ENCODE data around the gene L2HGDH. TPM values are rescaled to one million over a fixed set of nuclear protein-coding genes. Genes with fewer than 3 reads are reported as not detected.

Gene L2HGDH
- total and polyA plus RNA-seq, 9 donors, result 5.0 to 7.4 (median 6.5) TPM

DNA sequence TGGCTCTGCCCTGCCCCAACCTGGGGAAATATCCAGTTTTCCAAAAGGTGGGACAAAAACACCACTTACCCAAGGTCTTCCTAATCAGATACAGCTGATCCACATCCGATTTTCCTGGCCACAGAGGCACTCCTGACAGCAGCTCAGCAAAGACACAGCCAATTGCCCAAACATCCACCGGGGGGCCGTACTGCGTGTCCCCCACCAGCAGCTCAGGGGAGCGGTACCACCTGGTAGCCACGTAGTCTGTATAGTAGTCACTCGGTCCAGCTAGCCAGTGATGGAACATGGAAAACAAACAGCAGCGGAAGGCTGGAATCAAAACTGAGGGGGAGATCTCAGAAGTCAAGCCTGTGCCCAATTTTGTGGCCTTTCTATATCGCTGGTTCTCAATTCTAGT lies 28.9 kb upstream of the L2HGDH start:
- DNase-seq, result no peak
- peaks cover 12% of the 10 kb centered on the region for H3K4me1 ChIP-seq (ENCODE audit: control insufficient read depth, insufficient read depth, low read length)
- H3K27ac ChIP-seq (ENCODE audit: low read length), result no peak overlapping the region
- H3K36me3 ChIP-seq (ENCODE audit: control insufficient read depth, insufficient read depth, low read length), result peaks cover 2% of the 10 kb centered on the region
- no peak overlapping the region for H3K4me3 ChIP-seq (ENCODE audit: low read length)
- H3K9me3 ChIP-seq (replicated peaks; ENCODE audit: control insufficient read depth, low read depth, low read length), result no peaks in the 10 kb centered on the region
- no peaks in the 10 kb centered on the region for H3K27me3 ChIP-seq (ENCODE audit: control insufficient read depth, insufficient read depth, low read length)
- WGBS (ENCODE audit: insufficient coverage), result 70% methylated on average over 5 of the region's 9 CpGs

DNA sequence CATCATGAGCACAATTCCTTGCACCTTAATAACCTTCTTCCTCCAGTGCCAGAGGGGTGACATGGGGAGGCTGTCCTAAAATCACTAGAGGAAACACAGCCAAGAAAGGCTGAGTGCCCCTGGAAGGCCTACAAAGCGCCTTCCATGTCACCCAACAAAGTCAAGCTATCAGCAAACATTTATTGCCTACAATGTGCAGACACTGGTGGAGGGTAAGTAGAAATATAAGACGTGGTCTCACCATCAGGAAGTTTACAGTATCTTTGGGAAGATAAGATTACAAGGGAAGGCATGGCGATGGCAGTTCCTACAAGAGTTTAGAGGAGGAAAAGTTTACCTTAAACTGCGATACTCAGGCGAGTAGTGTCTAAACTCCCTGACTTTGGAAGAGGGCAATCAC lies 28.0 kb upstream of the L2HGDH start:
- Histone ChIP-seq H3K36me3 (ENCODE audit: control insufficient read depth, insufficient read depth, low read length) (peaks cover 2% of the 10 kb centered on the region), H3K27ac (ENCODE audit: low read length) (no peak overlapping the region), H3K4me1 (ENCODE audit: control insufficient read depth, insufficient read depth, low read length) (peaks cover 20% of the 10 kb centered on the region), H3K27me3 (ENCODE audit: control insufficient read depth, insufficient read depth, low read length) (no peaks in the 10 kb centered on the region), H3K4me3 (ENCODE audit: low read length) (no peak overlapping the region), H3K9me3 (replicated peaks; ENCODE audit: control insufficient read depth, low read depth, low read length) (no peaks in the 10 kb centered on the region)
- no CpG with 5 or more reads among the region's 5 CpGs for WGBS (ENCODE audit: insufficient coverage)
- no peak for DNase-seq

- Histone ChIP-seq H3K4me3 (ENCODE audit: low read length) (no peak overlapping the region), H3K27ac (ENCODE audit: low read length) (no peak overlapping the region), H3K4me1 (ENCODE audit: control insufficient read depth, insufficient read depth, low read length) (peaks cover 22% of the 10 kb centered on the region), H3K36me3 (ENCODE audit: control insufficient read depth, insufficient read depth, low read length) (peaks cover 2% of the 10 kb centered on the region), H3K9me3 (replicated peaks; ENCODE audit: control insufficient read depth, low read depth, low read length) (no peaks in the 10 kb centered on the region), H3K27me3 (ENCODE audit: control insufficient read depth, insufficient read depth, low read length) (no peaks in the 10 kb centered on the region)
- no peak for DNase-seq
- no CpG with 5 or more reads among the region's 3 CpGs for WGBS (ENCODE audit: insufficient coverage)
These were observed 27.3 kb upstream of the L2HGDH start for GRCh38 chr14:50339178-50339804.

- Histone ChIP-seq H3K9me3 (replicated peaks; ENCODE audit: control insufficient read depth, low read depth, low read length) (no peaks in the 10 kb centered on the region), H3K4me1 (ENCODE audit: control insufficient read depth, insufficient read depth, low read length) (peaks cover 22% of the 10 kb centered on the region), H3K27ac (ENCODE audit: low read length) (no peak overlapping the region), H3K27me3 (ENCODE audit: control insufficient read depth, insufficient read depth, low read length) (no peaks in the 10 kb centered on the region), H3K36me3 (ENCODE audit: control insufficient read depth, insufficient read depth, low read length) (peaks cover 2% of the 10 kb centered on the region), H3K4me3 (ENCODE audit: low read length) (no peak overlapping the region)
- no peak for DNase-seq
- WGBS (ENCODE audit: insufficient coverage), result 100% methylated on average over 2 of the region's 2 CpGs
These were observed 26.6 kb upstream of the L2HGDH start for GRCh38 chr14:50338587-50338986.

DNA sequence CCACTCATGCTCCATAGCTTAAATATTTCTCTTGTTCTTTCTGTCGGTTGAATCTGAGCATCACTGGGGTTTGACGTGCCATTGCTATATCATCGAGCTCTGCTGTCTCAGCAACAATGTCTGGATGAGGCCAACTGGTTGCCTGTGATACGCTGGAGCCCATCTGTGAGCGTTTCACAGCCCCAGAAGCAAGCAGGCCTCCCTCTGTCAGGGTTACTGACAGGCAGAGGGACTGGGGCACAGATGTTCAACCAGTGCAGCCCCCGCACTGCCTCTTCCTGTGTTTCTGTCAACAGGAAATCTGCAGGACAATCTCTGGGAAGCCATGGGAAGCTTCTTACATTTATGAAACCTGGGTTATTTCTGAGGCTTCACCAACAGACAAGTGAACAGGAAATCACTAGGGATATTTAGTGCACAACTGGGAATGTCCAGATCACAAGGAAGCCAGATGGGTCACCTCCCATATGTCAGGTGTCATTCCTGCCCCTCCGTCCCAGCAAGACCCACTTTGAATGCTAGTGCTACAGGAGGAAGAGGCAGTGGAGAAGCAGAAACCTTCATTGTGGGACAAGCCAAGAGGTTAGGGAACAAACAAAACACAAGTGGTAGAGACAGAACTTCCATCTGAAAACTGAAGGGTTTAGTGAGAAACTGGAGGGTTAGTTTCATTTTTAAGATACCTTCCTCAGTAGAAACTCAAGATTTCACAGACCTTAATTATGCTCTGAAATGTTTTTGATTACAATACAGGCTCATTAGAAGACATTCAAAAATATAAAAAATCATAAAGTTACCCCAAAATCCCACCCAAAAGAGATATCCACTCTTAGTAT lies 24.2 kb upstream of the L2HGDH start:
- Histone ChIP-seq H3K4me3 (ENCODE audit: low read length) (no peak overlapping the region), H3K27ac (ENCODE audit: low read length) (peak overlapping the region; percentile 91), H3K27me3 (ENCODE audit: control insufficient read depth, insufficient read depth, low read length) (no peaks in the 10 kb centered on the region), H3K4me1 (ENCODE audit: control insufficient read depth, insufficient read depth, low read length) (peaks cover 16% of the 10 kb centered on the region), H3K9me3 (replicated peaks; ENCODE audit: control insufficient read depth, low read depth, low read length) (no peaks in the 10 kb centered on the region), H3K36me3 (ENCODE audit: control insufficient read depth, insufficient read depth, low read length) (peaks cover 9% of the 10 kb centered on the region)
- WGBS (ENCODE audit: insufficient coverage), result 5% methylated on average over 6 of the region's 7 CpGs
- peak; percentile 82 for DNase-seq

GRCh38 chr14:50335389-50335788 lies 23.4 kb upstream of the L2HGDH start:
- H3K4me1 ChIP-seq (ENCODE audit: control insufficient read depth, insufficient read depth, low read length), result peaks cover 16% of the 10 kb centered on the region
- DNase-seq, result peak; percentile 96
- no peaks in the 10 kb centered on the region for H3K9me3 ChIP-seq (replicated peaks; ENCODE audit: control insufficient read depth, low read depth, low read length)
- peaks cover 11% of the 10 kb centered on the region for H3K36me3 ChIP-seq (ENCODE audit: control insufficient read depth, insufficient read depth, low read length)
- H3K27me3 ChIP-seq (ENCODE audit: control insufficient read depth, insufficient read depth, low read length), result no peaks in the 10 kb centered on the region
- no peak overlapping the region for H3K4me3 ChIP-seq (ENCODE audit: low read length)
- 0% methylated on average over 5 of the region's 7 CpGs for WGBS (ENCODE audit: insufficient coverage)
- H3K27ac ChIP-seq (ENCODE audit: low read length), result peak overlapping the region; percentile 91

DNA sequence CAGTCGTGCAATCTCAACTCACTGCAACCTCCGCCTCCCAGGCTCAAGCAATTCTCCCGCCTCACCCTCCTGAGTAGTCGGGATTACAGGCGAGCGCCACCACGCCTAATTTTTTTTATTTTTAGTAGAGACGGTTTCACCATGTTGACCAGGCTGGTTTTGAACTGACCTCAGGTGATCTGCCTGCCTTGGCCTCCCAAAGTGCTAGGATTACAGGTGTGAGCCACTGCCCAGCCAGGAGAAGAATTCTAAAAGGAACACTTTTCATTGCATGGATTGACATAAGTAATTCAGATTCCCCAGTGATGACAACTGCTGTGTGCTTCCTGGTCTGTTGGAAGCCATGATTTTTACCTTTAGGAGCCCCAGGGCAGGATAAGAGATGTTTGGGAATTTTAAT lies 22.2 kb upstream of the L2HGDH start:
- no peak for DNase-seq
- peaks cover 14% of the 10 kb centered on the region for H3K36me3 ChIP-seq (ENCODE audit: control insufficient read depth, insufficient read depth, low read length)
- H3K27me3 ChIP-seq (ENCODE audit: control insufficient read depth, insufficient read depth, low read length), result no peaks in the 10 kb centered on the region
- WGBS (ENCODE audit: insufficient coverage), result 98% methylated on average over 8 of the region's 8 CpGs
- H3K4me3 ChIP-seq (ENCODE audit: low read length), result no peak overlapping the region
- peak overlapping the region; percentile 91 for H3K27ac ChIP-seq (ENCODE audit: low read length)
- H3K9me3 ChIP-seq (replicated peaks; ENCODE audit: control insufficient read depth, low read depth, low read length), result no peaks in the 10 kb centered on the region
- peaks cover 16% of the 10 kb centered on the region for H3K4me1 ChIP-seq (ENCODE audit: control insufficient read depth, insufficient read depth, low read length)

GRCh38 chr14:50333014-50333509 lies 21.0 kb upstream of the L2HGDH start:
- no peak overlapping the region for H3K27ac ChIP-seq (ENCODE audit: low read length)
- H3K36me3 ChIP-seq (ENCODE audit: control insufficient read depth, insufficient read depth, low read length), result peaks cover 16% of the 10 kb centered on the region
- no peaks in the 10 kb centered on the region for H3K9me3 ChIP-seq (replicated peaks; ENCODE audit: control insufficient read depth, low read depth, low read length)
- 17% methylated on average over 1 of the region's 3 CpGs for WGBS (ENCODE audit: insufficient coverage)
- H3K4me3 ChIP-seq (ENCODE audit: low read length), result no peak overlapping the region
- no peak for DNase-seq
- H3K27me3 ChIP-seq (ENCODE audit: control insufficient read depth, insufficient read depth, low read length), result no peaks in the 10 kb centered on the region
- H3K4me1 ChIP-seq (ENCODE audit: control insufficient read depth, insufficient read depth, low read length), result peaks cover 16% of the 10 kb centered on the region

DNA sequence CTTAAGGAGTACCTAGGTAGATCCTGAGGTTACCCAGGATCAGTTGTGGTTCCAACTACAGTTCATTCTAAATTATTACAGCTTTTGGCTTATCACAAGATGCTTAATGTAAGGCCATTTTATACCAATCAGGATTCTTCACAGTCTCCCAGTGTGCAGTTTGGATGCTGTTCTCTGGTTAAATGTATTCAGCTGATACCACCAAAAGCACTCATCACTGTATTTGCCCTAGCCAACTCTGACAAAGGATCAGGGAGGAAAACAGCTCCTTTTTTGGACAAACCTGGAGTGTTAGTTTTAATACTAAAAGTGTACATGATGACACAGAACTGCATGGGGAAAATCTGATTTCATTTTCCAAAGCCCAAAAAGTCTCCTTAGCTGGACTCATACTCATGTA lies 19.6 kb upstream of the L2HGDH start:
- H3K27ac ChIP-seq (ENCODE audit: low read length), result no peak overlapping the region
- H3K36me3 ChIP-seq (ENCODE audit: control insufficient read depth, insufficient read depth, low read length), result peaks cover 19% of the 10 kb centered on the region
- no peak for DNase-seq
- H3K4me3 ChIP-seq (ENCODE audit: low read length), result no peak overlapping the region
- peaks cover 16% of the 10 kb centered on the region for H3K4me1 ChIP-seq (ENCODE audit: control insufficient read depth, insufficient read depth, low read length)
- no peaks in the 10 kb centered on the region for H3K9me3 ChIP-seq (replicated peaks; ENCODE audit: control insufficient read depth, low read depth, low read length)
- no peaks in the 10 kb centered on the region for H3K27me3 ChIP-seq (ENCODE audit: control insufficient read depth, insufficient read depth, low read length)

GRCh38 chr14:50321009-50321660 lies 9.1 kb upstream of the L2HGDH start:
- H3K4me1 ChIP-seq (ENCODE audit: control insufficient read depth, insufficient read depth, low read length), result no peaks in the 10 kb centered on the region
- peak overlapping the region; percentile 18 for H3K4me3 ChIP-seq (ENCODE audit: low read length)
- H3K27me3 ChIP-seq (ENCODE audit: control insufficient read depth, insufficient read depth, low read length), result no peaks in the 10 kb centered on the region
- 5% methylated on average over 3 of the region's 9 CpGs for WGBS (ENCODE audit: insufficient coverage)
- H3K9me3 ChIP-seq (replicated peaks; ENCODE audit: control insufficient read depth, low read depth, low read length), result no peaks in the 10 kb centered on the region
- peak; percentile 94 for DNase-seq
- H3K27ac ChIP-seq (ENCODE audit: low read length), result peak overlapping the region; percentile 83
- H3K36me3 ChIP-seq (ENCODE audit: control insufficient read depth, insufficient read depth, low read length), result peaks cover 11% of the 10 kb centered on the region

Data from muscle of leg (tissue), 11 donors.